ENCODE measurements around the gene TTN. TPM values are rescaled to one million over a fixed set of nuclear protein-coding genes. Genes with fewer than 3 reads are reported as not detected.

The TTN gene
- total and polyA plus RNA-seq, 2 donors (not counting 1 experiment from before 2014, with no cell fraction given), result 0.14 to 0.33 TPM

DNA sequence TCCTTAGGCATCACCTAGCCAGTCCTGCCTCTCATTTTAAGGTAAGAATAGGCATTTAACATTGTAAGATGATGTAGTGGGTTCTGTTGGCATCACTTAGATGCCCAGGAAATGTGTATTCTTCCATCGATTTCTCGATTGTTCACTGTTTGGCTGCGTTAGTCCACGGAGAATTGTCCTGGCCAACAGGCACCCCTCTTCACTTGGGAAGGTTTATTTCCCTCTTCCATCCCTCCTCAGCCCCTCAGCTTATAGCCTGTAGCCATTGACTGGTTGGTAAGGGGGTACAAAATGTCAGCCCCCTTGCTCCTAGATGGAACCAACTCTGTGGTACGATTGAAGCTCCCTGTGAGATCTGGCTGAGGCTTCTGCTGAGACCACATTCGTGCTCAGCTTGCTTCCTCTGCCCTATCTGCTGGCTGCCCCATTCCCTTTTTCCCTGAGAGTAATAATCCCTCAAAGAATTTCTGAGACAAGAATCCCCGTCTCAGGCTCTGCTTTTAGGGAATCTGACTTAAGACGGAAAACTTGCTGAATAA, 283.6 kb downstream of the TTN start:
- peak in 1 of 2 donors; percentile 3 for DNase-seq (ENCODE audit: low read depth in 2 of 2)
- H3K9me3 ChIP-seq (ENCODE audit: control insufficient read depth, insufficient read depth, low read depth, low read length), result no peaks in the 10 kb centered on the region
- H3K27ac ChIP-seq (ENCODE audit: insufficient read depth, low read length), result peak overlapping the region; percentile 79
- H3K9ac ChIP-seq (ENCODE audit: insufficient read depth, low read length), result peak overlapping the region; percentile 69
- no peaks in the 10 kb centered on the region for H3K27me3 ChIP-seq (ENCODE audit: control insufficient read depth, insufficient read depth, low read length)
- H3K4me2 ChIP-seq (ENCODE audit: extremely low read depth, insufficient read depth, low read length), result peak overlapping the region; percentile 88
- no peaks in the 10 kb centered on the region for H3K4me1 ChIP-seq (ENCODE audit: control insufficient read depth, extremely low read depth, insufficient read depth, low read length)
- peak overlapping the region; percentile 89 for H2AFZ ChIP-seq (ENCODE audit: low read length)
- TF ChIP-seq EZH2 (IDR thresholded peaks at IDR 0.05; ENCODE audit: low read length, missing control alignments) (no peak), CTCF (conservative IDR thresholded peaks at IDR 0.05 in 1 of 2, IDR thresholded peaks at IDR 0.05 in 1 of 2; ENCODE audit: low read depth in 1 of 2, low read length in 2 of 2) (no peak)
- H3K36me3 ChIP-seq (ENCODE audit: control insufficient read depth, insufficient read depth, low read length), result peaks cover under 1% of the 10 kb centered on the region
- peaks cover 17% of the 10 kb centered on the region for H3K79me2 ChIP-seq (ENCODE audit: control insufficient read depth, insufficient read depth, low read length)
- H3K4me3 ChIP-seq (replicated peaks in 1 of 4; ENCODE audit: control extremely low read depth in 1 of 4, insufficient read depth in 1 of 4, low read depth in 3 of 4, low read length in 4 of 4), result peak overlapping the region; percentile 63 to 90 (median 76)
- no peaks in the 10 kb centered on the region for H4K20me1 ChIP-seq (ENCODE audit: control insufficient read depth, extremely low read depth, insufficient read depth, low read length)

DNA sequence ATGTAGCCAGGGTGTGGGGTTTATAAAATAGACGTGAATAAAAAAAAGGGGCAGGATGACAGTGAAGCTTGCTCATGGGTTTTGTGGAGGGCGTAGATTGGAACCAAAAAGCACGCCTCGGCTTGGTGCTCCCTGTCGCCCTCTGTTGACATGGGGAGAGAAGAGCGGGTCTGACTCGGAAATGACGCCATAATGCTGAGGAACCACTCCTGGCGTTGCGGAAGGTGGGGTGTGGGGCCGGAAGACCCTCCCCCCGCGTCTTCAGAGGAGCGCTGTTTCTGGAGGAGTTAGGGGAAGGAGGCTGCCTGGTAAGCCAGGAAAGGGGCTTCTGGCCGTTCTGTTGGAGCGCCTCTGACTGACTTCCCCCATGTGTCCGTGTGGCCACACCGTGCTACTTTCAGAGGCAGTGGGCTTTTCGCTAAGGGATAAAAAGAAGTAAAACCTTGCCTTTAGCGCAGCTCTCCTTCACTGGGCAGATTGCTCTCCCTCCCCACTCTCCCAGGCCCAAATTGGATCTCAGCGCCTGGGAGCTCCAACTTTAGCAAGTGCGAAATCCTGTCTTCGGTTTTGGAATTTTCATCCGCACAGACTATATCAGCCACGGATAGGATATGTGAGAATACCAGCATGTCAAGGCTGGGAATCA, 284.1 kb downstream of the TTN start:
- Histone ChIP-seq H3K4me3 (replicated peaks in 1 of 4; ENCODE audit: control extremely low read depth in 1 of 4, insufficient read depth in 1 of 4, low read depth in 3 of 4, low read length in 4 of 4) (peak overlapping the region; percentile 63 to 90 (median 76)), H3K27me3 (ENCODE audit: control insufficient read depth, insufficient read depth, low read length) (no peaks in the 10 kb centered on the region), H3K4me2 (ENCODE audit: extremely low read depth, insufficient read depth, low read length) (peak overlapping the region; percentile 88), H3K79me2 (ENCODE audit: control insufficient read depth, insufficient read depth, low read length) (peaks cover 14% of the 10 kb centered on the region), H3K27ac (ENCODE audit: insufficient read depth, low read length) (peak overlapping the region; percentile 79), H2AFZ (ENCODE audit: low read length) (peak overlapping the region; percentile 89), H3K9me3 (ENCODE audit: control insufficient read depth, insufficient read depth, low read depth, low read length) (no peaks in the 10 kb centered on the region), H3K9ac (ENCODE audit: insufficient read depth, low read length) (peak overlapping the region; percentile 69), H3K36me3 (ENCODE audit: control insufficient read depth, insufficient read depth, low read length) (peaks cover 1% of the 10 kb centered on the region), H4K20me1 (ENCODE audit: control insufficient read depth, extremely low read depth, insufficient read depth, low read length) (no peaks in the 10 kb centered on the region), H3K4me1 (ENCODE audit: control insufficient read depth, extremely low read depth, insufficient read depth, low read length) (no peaks in the 10 kb centered on the region)
- DNase-seq (ENCODE audit: low read depth in 2 of 2), result peak; percentile 81 to 87
- TF ChIP-seq EZH2 (IDR thresholded peaks at IDR 0.05; ENCODE audit: low read length, missing control alignments) (no peak), CTCF (conservative IDR thresholded peaks at IDR 0.05 in 1 of 2, IDR thresholded peaks at IDR 0.05 in 1 of 2; ENCODE audit: low read depth in 1 of 2, low read length in 2 of 2) (peak; percentile 83 to 92)

GRCh38 chr2:178521304-178522150, 285.7 kb downstream of the TTN start:
- Histone ChIP-seq H3K36me3 (ENCODE audit: control insufficient read depth, insufficient read depth, low read length) (peaks cover 1% of the 10 kb centered on the region), H3K9ac (ENCODE audit: insufficient read depth, low read length) (no peak overlapping the region), H3K4me2 (ENCODE audit: extremely low read depth, insufficient read depth, low read length) (no peak overlapping the region), H3K9me3 (ENCODE audit: control insufficient read depth, insufficient read depth, low read depth, low read length) (no peaks in the 10 kb centered on the region), H3K27ac (ENCODE audit: insufficient read depth, low read length) (no peak overlapping the region), H3K4me3 (replicated peaks in 1 of 4; ENCODE audit: control extremely low read depth in 1 of 4, insufficient read depth in 1 of 4, low read depth in 3 of 4, low read length in 4 of 4) (no peak overlapping the region), H4K20me1 (ENCODE audit: control insufficient read depth, extremely low read depth, insufficient read depth, low read length) (no peaks in the 10 kb centered on the region), H2AFZ (ENCODE audit: low read length) (no peak overlapping the region), H3K27me3 (ENCODE audit: control insufficient read depth, insufficient read depth, low read length) (no peaks in the 10 kb centered on the region), H3K79me2 (ENCODE audit: control insufficient read depth, insufficient read depth, low read length) (peaks cover 10% of the 10 kb centered on the region), H3K4me1 (ENCODE audit: control insufficient read depth, extremely low read depth, insufficient read depth, low read length) (no peaks in the 10 kb centered on the region)
- TF ChIP-seq CTCF (conservative IDR thresholded peaks at IDR 0.05 in 1 of 2, IDR thresholded peaks at IDR 0.05 in 1 of 2; ENCODE audit: low read depth in 1 of 2, low read length in 2 of 2), result no peak
- TF ChIP-seq EZH2 (IDR thresholded peaks at IDR 0.05; ENCODE audit: low read length, missing control alignments), result no peak
- no peak for DNase-seq (ENCODE audit: low read depth in 2 of 2)

Measured in fibroblast of lung (primary cell).